Cerebellar cortex (tissue), 1 donor: Measurements from ENCODE around the gene PRR7.

Experiments used
- DNase-seq: peaks from one replicate; pipeline ENCODE4 v3.0.0-alpha.2; 2015; ENCODE audit warnings: low spot score

Gene PRR7

GRCh38 chr5:177452688-177453638, 6.3 kb downstream of the PRR7 start:
- DNase-seq: no peak

- DNase-seq: no peak
Observed at GRCh38 chr5:177453852-177454396, 7.3 kb downstream of the PRR7 start.

- DNase-seq: peak; percentile 82
Observed at GRCh38 chr5:177454397-177455035, 7.9 kb downstream of the PRR7 start.

- DNase-seq: peak; percentile 83
Observed at GRCh38 chr5:177455036-177455660, 8.5 kb downstream of the PRR7 start.

GRCh38 chr5:177455661-177456590, 9.3 kb downstream of the PRR7 start:
- peak; percentile 92 for DNase-seq

GRCh38 chr5:177456591-177456964, 10.0 kb downstream of the PRR7 start:
- no peak for DNase-seq

GRCh38 chr5:177456976-177457851, 10.6 kb downstream of the PRR7 start:
- peak; percentile 100 for DNase-seq

- no peak for DNase-seq
Observed at GRCh38 chr5:177457852-177458681, 11.5 kb downstream of the PRR7 start.

- peak; percentile 75 for DNase-seq
Observed at GRCh38 chr5:177458912-177459350, 12.3 kb downstream of the PRR7 start.

GRCh38 chr5:177459357-177459756, 12.7 kb downstream of the PRR7 start:
- DNase-seq: no peak

- no peak for DNase-seq
Observed at GRCh38 chr5:177459819-177460628, 13.4 kb downstream of the PRR7 start.

- DNase-seq: no peak
Observed at GRCh38 chr5:177462021-177462670, 15.5 kb downstream of the PRR7 start.

- no peak for DNase-seq
Observed at GRCh38 chr5:177465044-177465443, 18.4 kb downstream of the PRR7 start.

GRCh38 chr5:177466861-177467260, 20.2 kb downstream of the PRR7 start:
- DNase-seq: no peak

GRCh38 chr5:177467436-177467835, 20.8 kb downstream of the PRR7 start:
- no peak for DNase-seq

GRCh38 chr5:177468329-177468684, 21.7 kb downstream of the PRR7 start:
- DNase-seq: no peak

- DNase-seq: peak; percentile 87
Observed at GRCh38 chr5:177468685-177469628, 22.3 kb downstream of the PRR7 start.
